ENCODE measurements around the gene FAM133A. TPM values are rescaled to one million over a fixed set of nuclear protein-coding genes. Genes with fewer than 3 reads are reported as not detected.

Gene FAM133A
- total and polyA plus RNA-seq, 9 donors = 0.10 to 0.69 (median 0.17) TPM; not detected in 2

GRCh38 chrX:93673056-93673868 is 744 bp upstream of the FAM133A start, which contains the start of gene NAP1L3:
Gene NAP1L3 (minus strand): TSS chrX:93673578. CDS start chrX:93673304, 274 bp downstream.
- no peaks in the 10 kb centered on the region for H3K9me3 ChIP-seq
- no peaks in the 10 kb centered on the region for H3K27me3 ChIP-seq
- H3K36me3 ChIP-seq = no peaks in the 10 kb centered on the region
- peak within 1 kb of the TSS; percentile 58 for H3K4me3 ChIP-seq
- H3K27ac ChIP-seq = peak within 1 kb of the TSS in 1 of 2 donors; percentile 27
- H3K4me1 ChIP-seq (ENCODE audit: insufficient read depth) = no peaks in the 10 kb centered on the region
- intact Hi-C loops (cut with DNase I) = no loop called here
- no peak for TF ChIP-seq EP300 (IDR thresholded peaks at IDR 0.05)
- no peak for TF ChIP-seq POLR2A (IDR thresholded peaks at IDR 0.05)
- no peak for TF ChIP-seq CTCF (IDR thresholded peaks at IDR 0.05)
- WGBS, 3 donors = 1 to 7% (median 1%) methylated on average over 51 of the region's 51 CpGs
- peak; percentile 55 to 70 (median 67) for DNase-seq

- no peaks in the 10 kb centered on the region for H3K4me1 ChIP-seq (ENCODE audit: insufficient read depth)
- no peaks in the 10 kb centered on the region for H3K36me3 ChIP-seq
- WGBS, 3 donors = 83 to 94% (median 91%) methylated on average over 6 of the region's 6 CpGs
- intact Hi-C loops (cut with DNase I) = no loop called here
- no peaks in the 10 kb centered on the region for H3K9me3 ChIP-seq
- H3K27ac ChIP-seq = no peak overlapping the region
- no peaks in the 10 kb centered on the region for H3K27me3 ChIP-seq
- no peak for TF ChIP-seq POLR2A (IDR thresholded peaks at IDR 0.05)
- no peak for TF ChIP-seq EP300 (IDR thresholded peaks at IDR 0.05)
- TF ChIP-seq CTCF (IDR thresholded peaks at IDR 0.05) = no peak
- H3K4me3 ChIP-seq = no peak overlapping the region
- DNase-seq = no peak
Measured at GRCh38 chrX:93695981-93696380, 22.0 kb downstream of the FAM133A start.

- H3K9me3 ChIP-seq = no peaks in the 10 kb centered on the region
- no peaks in the 10 kb centered on the region for H3K27me3 ChIP-seq
- DNase-seq = no peak
- no peaks in the 10 kb centered on the region for H3K36me3 ChIP-seq
- intact Hi-C loops (cut with DNase I) = no loop called here
- TF ChIP-seq CTCF (IDR thresholded peaks at IDR 0.05) (no peak), POLR2A (IDR thresholded peaks at IDR 0.05) (no peak), EP300 (IDR thresholded peaks at IDR 0.05) (no peak)
- 78 to 83% (median 81%) methylated on average over 2 of the region's 2 CpGs for WGBS, 3 donors
- H3K4me3 ChIP-seq = no peak overlapping the region
- H3K27ac ChIP-seq = no peak overlapping the region
- no peaks in the 10 kb centered on the region for H3K4me1 ChIP-seq (ENCODE audit: insufficient read depth)
Measured at GRCh38 chrX:93703701-93704100, 29.7 kb downstream of the FAM133A start.

GRCh38 chrX:93711076-93711475 is 37.1 kb downstream of the FAM133A start:
- Histone ChIP-seq H3K27me3 (no peaks in the 10 kb centered on the region), H3K9me3 (no peaks in the 10 kb centered on the region), H3K27ac (no peak overlapping the region), H3K4me1 (ENCODE audit: insufficient read depth) (no peaks in the 10 kb centered on the region), H3K4me3 (no peak overlapping the region), H3K36me3 (no peaks in the 10 kb centered on the region)
- WGBS, 3 donors = 85 to 86% (median 85%) methylated on average over 4 of the region's 4 CpGs
- intact Hi-C loops (cut with DNase I) = no loop called here
- no peak for DNase-seq
- TF ChIP-seq EP300 (IDR thresholded peaks at IDR 0.05) (no peak), POLR2A (IDR thresholded peaks at IDR 0.05) (no peak), CTCF (IDR thresholded peaks at IDR 0.05) (no peak)
